Measurements from ENCODE around the gene RNF17. TPM values are rescaled to one million over a fixed set of nuclear protein-coding genes. Genes with fewer than 3 reads are reported as not detected.

The RNF17 gene
- total RNA-seq, 3 donors from 2014 or later: 0.29 TPM; not detected in 2

DNA sequence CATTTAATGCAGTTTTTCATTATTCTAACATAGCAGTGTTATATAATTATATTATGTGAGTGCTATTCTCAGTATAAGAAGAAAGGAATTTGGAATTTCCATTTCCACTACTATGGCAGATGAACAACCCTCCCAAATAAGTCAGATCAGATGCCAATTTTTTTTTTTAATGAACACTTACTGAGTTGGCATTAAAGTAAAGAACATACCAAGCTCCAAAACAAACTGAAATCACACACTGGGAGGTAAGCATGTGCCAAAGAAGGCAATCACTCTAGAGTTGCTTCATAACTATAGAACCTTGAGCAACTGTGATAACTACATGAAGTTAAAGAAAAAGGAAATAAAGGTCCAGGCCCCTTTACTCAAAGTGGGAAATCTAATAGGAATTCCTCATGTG, 90.3 kb downstream of the RNF17 start:
- no peaks in the 10 kb centered on the region for H3K9me3 ChIP-seq
- no peak overlapping the region for H3K4me3 ChIP-seq
- no peaks in the 10 kb centered on the region for H3K4me1 ChIP-seq
- TF ChIP-seq POLR2AphosphoS5 (IDR thresholded peaks at IDR 0.05) (no peak), POLR2A (IDR thresholded peaks at IDR 0.05) (no peak)
- TF ChIP-seq, protein P1, sequence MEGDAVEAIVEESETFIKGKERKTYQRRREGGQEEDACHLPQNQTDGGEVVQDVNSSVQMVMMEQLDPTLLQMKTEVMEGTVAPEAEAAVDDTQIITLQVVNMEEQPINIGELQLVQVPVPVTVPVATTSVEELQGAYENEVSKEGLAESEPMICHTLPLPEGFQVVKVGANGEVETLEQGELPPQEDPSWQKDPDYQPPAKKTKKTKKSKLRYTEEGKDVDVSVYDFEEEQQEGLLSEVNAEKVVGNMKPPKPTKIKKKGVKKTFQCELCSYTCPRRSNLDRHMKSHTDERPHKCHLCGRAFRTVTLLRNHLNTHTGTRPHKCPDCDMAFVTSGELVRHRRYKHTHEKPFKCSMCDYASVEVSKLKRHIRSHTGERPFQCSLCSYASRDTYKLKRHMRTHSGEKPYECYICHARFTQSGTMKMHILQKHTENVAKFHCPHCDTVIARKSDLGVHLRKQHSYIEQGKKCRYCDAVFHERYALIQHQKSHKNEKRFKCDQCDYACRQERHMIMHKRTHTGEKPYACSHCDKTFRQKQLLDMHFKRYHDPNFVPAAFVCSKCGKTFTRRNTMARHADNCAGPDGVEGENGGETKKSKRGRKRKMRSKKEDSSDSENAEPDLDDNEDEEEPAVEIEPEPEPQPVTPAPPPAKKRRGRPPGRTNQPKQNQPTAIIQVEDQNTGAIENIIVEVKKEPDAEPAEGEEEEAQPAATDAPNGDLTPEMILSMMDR (IDR thresholded peaks at IDR 0.05): no peak
- H3K36me3 ChIP-seq: no peaks in the 10 kb centered on the region
- intact Hi-C loops (cut with DNase I; ENCODE audit: low total_unique reads): no loop called here
- no peaks in the 10 kb centered on the region for H3K27me3 ChIP-seq
- no peak for DNase-seq (ENCODE audit: low spot score in 2 of 2)
- no peak overlapping the region for H3K27ac ChIP-seq

DNA sequence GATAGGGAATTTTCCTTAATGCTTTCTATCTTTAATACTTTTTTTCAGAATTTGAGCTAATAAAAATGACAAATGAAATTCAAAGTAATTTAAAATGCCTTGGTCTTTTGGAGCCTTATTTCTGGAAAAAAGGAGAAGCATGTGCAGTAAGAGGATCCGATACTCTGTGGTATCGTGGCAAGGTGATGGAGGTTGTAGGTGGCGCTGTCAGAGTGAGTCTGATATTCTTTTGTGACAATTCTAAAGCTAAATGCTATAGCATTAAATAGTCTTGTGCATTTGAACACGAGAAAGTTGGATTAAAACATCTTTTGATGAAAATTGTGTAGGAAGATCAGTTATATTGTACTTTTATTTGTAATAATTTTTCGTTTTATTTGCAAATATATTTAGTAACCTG, 95.0 kb downstream of the RNF17 start:
- H3K4me3 ChIP-seq: no peak overlapping the region
- no peak for DNase-seq (ENCODE audit: low spot score in 2 of 2)
- intact Hi-C loops (cut with DNase I; ENCODE audit: low total_unique reads): no loop called here
- no peaks in the 10 kb centered on the region for H3K36me3 ChIP-seq
- no peaks in the 10 kb centered on the region for H3K9me3 ChIP-seq
- no peak overlapping the region for H3K27ac ChIP-seq
- TF ChIP-seq POLR2A (IDR thresholded peaks at IDR 0.05) (no peak), POLR2AphosphoS5 (IDR thresholded peaks at IDR 0.05) (no peak)
- TF ChIP-seq, protein P1 (IDR thresholded peaks at IDR 0.05): no peak
- H3K4me1 ChIP-seq: no peaks in the 10 kb centered on the region
- H3K27me3 ChIP-seq: no peaks in the 10 kb centered on the region

DNA sequence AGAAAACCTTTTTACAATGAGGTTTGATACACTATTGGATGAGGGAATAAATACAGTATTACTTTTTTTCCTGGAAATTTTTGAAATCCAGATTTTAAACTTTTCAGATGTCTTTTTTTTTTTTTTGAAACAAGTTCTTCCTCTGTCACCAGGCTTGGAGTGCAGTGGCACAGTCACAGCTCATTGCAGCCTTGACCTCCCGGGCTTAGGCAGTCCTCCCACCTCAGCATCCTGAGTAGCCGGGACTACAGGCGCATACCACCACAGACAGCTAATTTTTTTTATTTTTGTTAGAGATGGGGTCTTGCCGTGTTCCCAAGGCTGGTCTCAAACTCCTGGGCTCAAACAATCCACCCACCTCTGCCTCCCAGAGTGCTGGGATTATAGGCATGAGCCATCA, 96.8 kb downstream of the RNF17 start:
- TF ChIP-seq POLR2A (IDR thresholded peaks at IDR 0.05) (no peak), POLR2AphosphoS5 (IDR thresholded peaks at IDR 0.05) (no peak)
- TF ChIP-seq, protein P1 (IDR thresholded peaks at IDR 0.05): no peak
- Histone ChIP-seq H3K4me3 (no peak overlapping the region), H3K27ac (no peak overlapping the region), H3K4me1 (no peaks in the 10 kb centered on the region), H3K27me3 (no peaks in the 10 kb centered on the region), H3K36me3 (no peaks in the 10 kb centered on the region), H3K9me3 (no peaks in the 10 kb centered on the region)
- DNase-seq (ENCODE audit: low spot score in 2 of 2): no peak
- intact Hi-C loops (cut with DNase I; ENCODE audit: low total_unique reads): no loop called here

GRCh38 chr13:24861617-24862362, 97.8 kb downstream of the RNF17 start:
- Histone ChIP-seq H3K27me3 (no peaks in the 10 kb centered on the region), H3K36me3 (no peaks in the 10 kb centered on the region), H3K4me1 (no peaks in the 10 kb centered on the region), H3K27ac (no peak overlapping the region), H3K9me3 (no peaks in the 10 kb centered on the region), H3K4me3 (no peak overlapping the region)
- intact Hi-C loops (cut with DNase I; ENCODE audit: low total_unique reads): no loop called here
- TF ChIP-seq POLR2AphosphoS5 (IDR thresholded peaks at IDR 0.05) (no peak), POLR2A (IDR thresholded peaks at IDR 0.05) (no peak)
- TF ChIP-seq, protein P1 (IDR thresholded peaks at IDR 0.05): no peak
- DNase-seq (ENCODE audit: low spot score in 2 of 2): no peak

DNA sequence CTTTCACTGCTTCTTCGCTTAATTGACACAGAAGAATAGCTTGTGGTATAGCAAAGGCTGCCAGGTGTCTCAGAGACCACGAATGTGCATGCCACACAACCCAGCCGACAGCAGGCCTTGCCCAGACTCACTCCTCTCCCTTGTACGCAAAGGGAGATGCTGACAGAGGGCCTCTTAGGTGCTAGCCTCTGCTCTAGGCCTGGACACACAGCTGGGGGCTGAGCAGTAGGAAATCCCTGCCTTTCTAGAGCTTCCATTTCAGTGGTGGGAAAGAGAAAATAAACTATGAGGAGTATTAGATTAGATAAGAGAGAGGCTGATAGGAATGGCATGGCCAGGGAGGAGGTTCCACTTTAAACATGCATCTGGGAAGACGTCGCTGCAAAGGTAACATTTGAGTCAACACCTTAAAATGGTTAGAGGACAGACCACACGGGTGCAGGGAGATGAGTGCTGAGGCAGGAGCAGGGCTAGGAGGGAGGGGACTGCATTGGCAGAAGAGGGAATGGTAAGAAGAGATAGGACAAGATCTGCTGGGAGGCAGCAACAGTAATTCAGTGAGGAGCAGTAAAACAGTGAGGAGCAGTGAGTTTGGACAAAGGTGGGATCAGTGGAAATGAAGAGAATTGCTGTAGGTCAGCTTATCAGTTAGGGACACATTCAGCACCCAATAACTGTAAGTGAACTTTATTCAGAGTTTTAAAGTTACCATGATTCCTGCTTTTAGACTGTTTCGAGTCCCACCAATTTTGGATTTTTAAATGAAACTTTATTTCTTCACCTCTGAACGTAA, 100.0 kb downstream of the RNF17 start:
- Histone ChIP-seq H3K4me3 (no peak overlapping the region), H3K36me3 (no peaks in the 10 kb centered on the region), H3K27me3 (no peaks in the 10 kb centered on the region), H3K9me3 (no peaks in the 10 kb centered on the region), H3K4me1 (no peaks in the 10 kb centered on the region), H3K27ac (no peak overlapping the region)
- TF ChIP-seq, protein P1 (IDR thresholded peaks at IDR 0.05): no peak
- no peak for TF ChIP-seq POLR2A (IDR thresholded peaks at IDR 0.05)
- no peak for TF ChIP-seq POLR2AphosphoS5 (IDR thresholded peaks at IDR 0.05)
- DNase-seq (ENCODE audit: low spot score in 2 of 2): no peak
- intact Hi-C loops (cut with DNase I; ENCODE audit: low total_unique reads): no loop called here
